HUDEP-2 (cell line): ENCODE data around the gene AKT3.
"Not testable (repeated sequence)": the region's sequence is repeated elsewhere in the genome, so short reads cannot be mapped to it uniquely, and the experiment has no call there.

Source experiments
- DNase-seq, 76 experiments: peaks; one replicate each; lab custom pipeline; 2025; ENCODE audit not compliant: unreplicated experiment in 76 of 76; lab: John Stamatoyannopoulos, UW

Gene AKT3

DNA sequence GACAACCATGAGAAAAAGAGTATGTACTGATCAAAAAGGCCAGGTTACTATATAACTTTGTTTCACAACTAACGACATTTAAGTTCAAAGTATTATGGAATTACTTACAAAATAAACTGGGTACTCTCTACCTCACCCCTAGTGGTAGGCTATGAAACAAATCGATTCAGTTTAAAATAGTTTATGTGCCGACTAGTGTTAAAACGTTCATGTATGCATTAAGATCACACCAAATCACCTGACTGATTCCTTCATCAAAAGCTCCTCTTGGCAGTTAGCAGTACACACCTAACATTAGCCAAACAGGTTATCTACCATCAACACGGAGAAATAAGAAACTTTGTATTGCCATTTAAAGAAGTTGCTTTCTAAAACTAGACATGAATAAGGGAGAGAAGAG, 137.1 kb downstream of the AKT3 start:
- DNase-seq: no peak

DNA sequence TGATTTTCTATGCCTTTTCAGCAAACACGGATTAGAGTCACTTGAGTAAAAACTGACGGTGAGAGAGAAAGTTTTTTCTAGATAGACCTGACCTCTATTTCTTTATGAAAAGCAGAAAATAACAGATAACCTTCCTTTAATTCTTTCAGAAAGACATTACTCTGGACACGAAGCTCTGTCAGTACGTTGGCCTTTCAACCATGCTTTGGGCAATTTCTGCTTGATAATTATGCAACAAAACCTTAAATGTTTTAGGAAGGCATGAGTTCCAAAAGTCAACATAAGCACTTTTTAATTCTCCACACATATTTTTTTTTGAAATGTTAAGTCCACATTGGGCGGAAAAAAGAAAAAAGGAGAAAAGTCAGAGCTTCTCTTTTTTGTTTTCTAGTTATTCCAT, 137.8 kb downstream of the AKT3 start:
- DNase-seq: no peak

DNA sequence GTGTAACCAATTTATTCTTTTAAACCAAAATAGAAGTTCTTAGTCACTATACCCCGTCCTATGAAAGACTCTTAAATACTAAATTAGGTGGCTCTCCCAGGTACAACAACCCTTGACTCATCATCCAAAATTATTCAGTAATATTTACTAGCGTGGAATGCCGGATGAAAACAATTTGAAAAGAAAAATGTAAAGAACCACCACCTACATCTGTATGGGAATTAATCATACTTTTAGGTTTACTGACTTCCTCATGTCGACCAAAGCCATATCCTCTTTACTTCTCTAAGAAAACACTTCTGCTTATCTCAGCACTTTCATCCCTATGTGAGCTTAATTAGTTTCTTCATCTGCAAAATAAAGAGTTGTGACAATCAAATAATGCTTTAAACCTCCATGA, 139.6 kb downstream of the AKT3 start:
- DNase-seq: no peak

DNA sequence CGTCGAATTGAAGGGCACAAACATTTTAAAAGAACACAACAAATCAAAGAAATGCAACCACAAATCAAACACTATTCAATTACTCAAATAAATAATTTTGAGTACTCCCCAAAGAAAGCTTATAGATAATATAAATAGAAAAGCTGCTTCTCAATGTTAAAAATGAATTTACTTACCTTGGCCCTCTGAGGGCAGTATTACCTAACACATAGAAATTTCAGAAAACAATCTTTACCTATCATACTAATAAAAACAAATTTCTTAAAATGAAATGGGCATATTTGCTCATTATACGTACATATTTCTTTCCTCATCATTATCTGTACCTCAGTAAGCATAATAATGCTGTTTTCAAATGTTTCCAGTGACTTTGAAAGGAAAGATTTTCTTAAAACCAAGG, 141.8 kb downstream of the AKT3 start:
- DNase-seq: no peak

DNA sequence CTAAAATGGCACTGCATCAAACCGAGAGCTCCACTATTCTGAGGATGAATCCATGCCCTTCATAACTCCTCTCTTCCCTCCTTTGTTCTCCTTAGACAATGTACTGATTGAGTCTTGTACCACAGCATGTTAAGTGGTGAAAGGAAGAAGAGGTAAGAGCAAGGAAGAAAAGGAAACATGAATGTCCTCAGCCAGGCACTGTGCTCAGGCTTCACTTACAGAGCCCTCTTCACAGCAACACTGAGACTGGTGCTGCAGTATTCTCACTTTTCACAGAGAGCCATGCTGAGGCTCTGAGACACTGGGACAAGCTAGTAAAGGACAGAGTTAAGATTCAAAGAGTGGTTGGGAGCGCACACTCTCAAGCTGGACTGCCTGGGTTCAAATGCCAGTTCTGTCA, 143.5 kb downstream of the AKT3 start:
- no peak for DNase-seq

DNA sequence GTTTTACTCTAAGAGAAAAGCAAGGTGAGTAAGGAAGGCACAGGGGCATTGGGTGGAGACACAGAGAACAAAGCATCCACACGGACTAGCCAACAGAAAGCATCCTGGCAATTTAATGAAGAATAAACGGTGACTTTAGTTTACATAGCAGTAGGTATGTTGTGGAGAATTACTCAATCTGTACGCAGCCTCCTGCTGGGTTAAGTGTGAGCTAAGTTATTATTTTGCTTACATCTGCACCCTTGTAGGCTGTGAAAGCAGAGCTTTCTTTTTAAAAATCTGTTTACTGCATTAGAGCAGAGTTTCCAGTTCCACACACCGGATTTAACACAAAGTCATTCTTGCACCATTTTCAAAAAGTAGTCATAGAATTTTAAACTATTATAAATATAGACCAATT, 144.5 kb downstream of the AKT3 start:
- DNase-seq: no peak

DNA sequence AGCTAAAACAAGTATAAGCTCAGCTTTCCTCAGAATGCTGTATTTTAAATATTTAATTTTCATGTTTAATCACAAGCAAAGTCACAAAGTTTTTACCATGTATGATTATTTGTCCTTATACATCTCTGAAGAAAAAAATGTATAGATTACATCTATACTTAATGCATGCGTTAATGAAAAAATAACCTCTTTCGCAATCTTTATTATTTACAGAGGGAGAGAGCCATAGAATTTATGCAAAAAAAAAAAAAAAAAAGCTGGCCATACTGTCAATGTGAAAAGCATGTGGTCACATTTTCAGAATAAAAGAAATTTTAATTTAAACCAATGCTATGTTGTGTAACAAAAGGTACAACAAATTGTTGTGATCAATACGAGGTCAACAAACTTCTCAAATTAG, 148.2 kb downstream of the AKT3 start:
- no peak for DNase-seq

DNA sequence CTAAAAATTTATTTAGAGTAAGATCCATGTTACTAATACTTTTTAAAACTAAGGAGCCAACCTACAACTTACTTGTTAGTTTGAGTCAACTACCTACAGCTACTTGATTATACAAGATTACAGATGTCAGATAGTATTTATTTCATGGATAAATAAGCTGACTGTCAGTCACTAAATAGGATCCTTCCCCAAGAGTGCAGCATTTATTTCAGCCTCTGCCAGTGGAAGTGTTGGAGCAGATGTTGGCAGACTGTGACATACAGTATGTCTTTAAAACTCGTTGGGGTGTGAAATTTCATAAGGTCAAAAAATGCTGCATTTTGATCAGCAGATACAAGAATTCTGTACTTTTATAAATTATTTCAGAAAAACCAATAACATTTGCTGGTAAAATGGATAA, 156.2 kb downstream of the AKT3 start:
- no peak for DNase-seq

DNA sequence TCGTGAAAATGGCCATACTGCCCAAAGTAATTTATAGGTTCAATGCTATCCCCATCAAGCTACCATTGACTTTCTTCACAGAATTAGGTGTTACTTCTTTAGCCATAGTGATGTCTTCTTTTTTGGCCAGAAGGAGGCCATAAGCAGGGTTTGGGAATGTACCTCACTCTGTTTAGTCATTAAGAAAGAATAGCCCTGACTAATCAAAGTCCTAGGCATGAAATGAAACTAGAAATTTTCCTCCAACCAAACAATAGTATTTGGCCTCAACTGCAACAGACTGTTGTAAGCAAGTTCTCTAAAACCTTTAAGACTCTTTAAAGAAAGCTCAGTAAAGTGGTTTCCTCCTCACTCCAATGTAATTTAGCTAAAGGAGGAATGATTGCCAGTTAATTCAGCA, 163.9 kb downstream of the AKT3 start:
- no peak for DNase-seq

DNA sequence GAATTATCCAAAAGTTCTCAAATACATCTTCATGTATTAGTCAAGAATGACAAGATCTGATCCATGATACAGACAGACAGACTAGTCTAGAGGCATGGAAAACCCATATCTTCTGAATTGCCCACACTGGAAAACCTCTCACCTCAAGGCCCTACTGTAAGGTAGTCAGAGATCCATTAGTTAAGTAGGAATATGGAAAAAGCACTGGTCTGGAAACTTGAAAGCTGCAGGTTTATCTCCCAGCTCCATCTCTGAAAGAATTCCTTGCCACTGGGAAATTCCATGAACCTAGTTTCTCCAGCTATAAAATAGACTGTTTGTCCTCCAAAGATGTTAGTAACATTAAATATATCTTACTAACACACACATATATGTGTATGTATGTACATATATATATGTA, 169.2 kb downstream of the AKT3 start:
- DNase-seq: no peak

DNA sequence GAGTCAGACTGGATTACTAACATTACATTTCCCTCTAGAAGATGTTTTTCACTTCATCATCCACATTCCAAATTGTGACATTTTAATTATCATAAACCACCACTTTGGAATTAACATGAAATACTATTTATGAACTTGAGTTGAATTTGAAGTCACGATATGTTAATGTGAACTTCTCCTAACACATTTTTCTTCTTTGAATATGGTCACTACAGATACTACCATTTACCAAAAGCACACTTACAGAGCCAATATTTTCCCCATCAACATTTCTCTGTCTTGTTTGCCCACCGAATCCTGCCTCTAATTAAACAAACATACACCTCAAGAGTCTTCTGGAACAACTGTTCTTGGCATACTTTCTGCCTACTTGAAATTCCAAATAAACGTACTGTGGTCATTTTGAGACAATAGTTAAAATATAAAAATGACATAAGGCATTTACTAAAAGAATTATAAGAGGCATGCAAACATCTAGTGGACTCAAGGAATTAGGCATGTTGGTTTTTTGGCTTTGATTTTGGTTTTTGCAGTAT, 177.4 kb downstream of the AKT3 start:
- no peak for DNase-seq

DNA sequence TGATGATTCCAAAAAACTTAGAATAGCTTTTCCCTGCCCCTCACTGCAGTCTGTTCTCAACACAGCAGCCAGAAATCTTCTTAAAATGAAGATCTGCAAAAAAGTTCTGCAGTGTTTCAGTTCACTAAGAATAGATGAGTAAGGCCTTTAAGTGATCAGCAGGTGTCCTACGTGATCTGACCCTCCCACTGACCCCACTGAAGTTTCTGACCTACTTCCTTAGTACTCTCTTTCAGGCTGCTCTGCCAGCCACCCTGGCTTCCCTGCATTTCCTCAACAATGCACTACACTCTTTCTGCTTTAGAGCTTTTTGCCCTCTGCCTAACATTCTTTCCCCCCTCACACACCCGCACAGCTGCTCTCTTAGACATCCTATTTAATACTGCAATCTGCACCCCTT, 182.5 kb downstream of the AKT3 start:
- no peak for DNase-seq

DNA sequence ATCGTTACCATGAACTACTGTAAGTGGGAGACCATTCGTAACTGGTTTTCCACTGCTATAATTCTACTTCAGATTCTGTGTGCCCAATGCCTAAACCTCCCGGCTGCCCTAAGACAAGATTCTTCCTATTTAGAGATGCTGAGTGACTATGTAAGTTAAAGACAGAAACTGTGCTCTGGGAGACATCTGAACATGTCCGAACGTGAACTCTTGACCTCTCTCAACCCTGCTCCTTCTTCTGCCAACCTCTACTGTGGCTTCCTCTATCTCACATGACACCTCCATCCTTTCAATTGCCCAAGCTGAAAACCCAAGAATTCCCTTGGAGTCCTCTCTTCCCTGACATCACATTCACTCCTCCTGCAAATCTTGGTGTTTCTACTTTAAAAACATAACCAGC, 182.9 kb downstream of the AKT3 start:
- DNase-seq: no peak

DNA sequence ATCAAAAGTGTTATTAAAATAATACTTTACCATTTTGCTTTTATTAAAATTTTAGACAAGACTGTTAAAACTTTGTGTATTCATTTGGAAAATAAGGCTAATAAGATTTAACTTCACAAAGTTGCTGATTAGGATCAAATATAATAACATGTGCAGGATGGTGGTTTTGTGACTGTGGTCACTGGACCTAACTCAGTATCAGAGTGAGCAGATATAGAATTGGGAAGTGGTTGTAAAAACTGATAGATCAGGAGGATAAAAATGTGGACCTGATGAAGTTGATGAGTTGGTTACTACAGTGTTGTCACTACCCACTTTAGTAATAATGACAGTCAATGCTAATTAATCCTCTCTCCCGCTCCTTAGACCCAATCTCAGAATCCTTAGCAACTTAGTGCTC, 186.4 kb downstream of the AKT3 start:
- DNase-seq: no peak

DNA sequence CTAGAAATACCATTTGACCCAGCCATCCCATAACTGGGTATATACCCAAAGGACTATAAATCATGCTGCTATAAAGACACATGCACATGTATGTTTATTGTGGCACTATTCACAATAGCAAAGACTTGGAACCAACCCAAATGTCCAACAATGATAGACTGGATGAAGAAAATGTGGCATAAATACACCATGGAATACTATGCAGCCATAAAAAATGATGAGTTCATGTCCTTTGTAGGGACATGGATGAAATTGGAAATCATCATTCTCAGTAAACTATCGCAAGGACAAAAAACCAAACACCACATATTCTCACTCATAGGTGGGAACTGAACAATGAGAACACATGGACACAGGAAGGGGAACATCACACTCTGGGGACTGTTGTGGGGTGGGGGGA, 187.9 kb downstream of the AKT3 start:
- DNase-seq: not testable (repeated sequence)

DNA sequence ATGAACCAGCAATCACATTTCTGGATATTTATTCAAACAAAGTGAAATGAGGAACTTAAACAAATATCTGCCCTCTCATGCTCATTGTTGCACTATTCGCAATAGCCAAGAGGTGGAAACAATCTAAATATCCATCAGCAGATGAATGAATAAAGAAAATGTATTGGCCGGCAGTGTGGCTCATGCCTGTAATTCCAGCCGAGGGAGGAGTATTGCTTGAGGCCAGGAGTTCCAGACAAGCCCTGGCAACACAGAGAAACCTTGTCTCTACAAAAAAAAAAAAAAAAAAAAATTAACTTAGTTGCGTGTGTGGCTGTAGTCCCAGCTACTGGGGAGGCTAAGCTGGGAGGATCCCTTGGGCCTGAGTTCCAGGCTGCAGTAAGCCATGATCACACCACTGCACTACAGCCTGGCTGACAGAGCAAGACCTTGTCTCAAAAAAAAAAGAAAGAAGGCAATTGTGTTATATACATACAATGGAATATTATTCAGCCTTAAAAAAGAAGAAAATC, 191.4 kb downstream of the AKT3 start:
- DNase-seq: no peak

DNA sequence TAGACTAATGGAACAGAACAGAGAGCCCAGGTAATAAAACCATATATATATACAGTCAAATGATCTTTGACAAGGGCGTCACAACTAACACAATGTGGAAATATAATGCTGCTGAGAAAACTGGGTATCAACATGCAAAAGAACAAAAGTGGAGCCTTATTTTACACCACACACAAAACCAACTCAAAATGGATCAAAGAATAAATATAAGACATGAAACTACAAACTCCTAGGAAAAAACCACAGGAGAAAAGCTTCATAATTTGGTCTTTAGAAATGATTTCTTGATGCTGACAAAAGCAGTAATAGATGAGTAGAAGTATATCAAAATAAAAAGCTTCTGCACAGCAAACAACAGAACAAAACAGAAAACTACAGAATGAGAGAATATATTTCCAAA, 192.2 kb downstream of the AKT3 start:
- DNase-seq: no peak

DNA sequence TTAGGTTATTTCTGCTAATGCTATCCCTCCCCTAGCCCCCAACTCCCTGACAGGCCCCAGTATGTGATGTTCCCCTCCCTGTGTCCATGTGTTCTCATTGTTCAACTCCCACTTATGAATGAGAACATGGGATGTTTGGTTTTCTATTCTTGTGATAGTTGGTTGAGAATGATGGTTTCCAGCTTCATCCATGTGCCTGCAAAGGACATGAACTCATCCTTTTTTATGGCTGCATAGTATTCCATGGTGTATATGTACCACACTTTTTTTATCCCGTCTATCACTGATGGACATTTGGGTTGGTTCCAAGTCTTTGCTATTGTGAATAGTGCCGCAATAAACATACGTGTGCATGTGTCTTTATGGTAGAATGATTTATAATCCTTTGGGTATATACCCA, 200.5 kb downstream of the AKT3 start:
- not testable (repeated sequence) for DNase-seq

DNA sequence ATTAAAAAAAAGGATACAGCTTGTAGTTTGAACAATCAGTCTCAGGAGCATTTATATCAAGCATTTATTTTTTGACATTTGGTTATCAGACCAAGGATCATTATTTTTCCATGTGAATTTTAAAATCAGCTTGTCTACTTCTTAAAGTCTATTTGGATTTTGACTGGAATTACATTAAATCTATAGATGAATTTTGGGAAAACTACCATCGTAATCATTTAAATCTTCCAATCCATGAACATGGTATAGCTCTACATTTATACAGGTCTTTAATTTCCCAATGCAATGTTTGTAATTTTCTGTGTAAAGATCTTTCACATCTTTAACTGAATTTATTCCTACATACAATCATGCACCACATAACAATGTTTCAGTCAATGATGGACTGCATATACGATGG, 203.2 kb downstream of the AKT3 start:
- DNase-seq: no peak

DNA sequence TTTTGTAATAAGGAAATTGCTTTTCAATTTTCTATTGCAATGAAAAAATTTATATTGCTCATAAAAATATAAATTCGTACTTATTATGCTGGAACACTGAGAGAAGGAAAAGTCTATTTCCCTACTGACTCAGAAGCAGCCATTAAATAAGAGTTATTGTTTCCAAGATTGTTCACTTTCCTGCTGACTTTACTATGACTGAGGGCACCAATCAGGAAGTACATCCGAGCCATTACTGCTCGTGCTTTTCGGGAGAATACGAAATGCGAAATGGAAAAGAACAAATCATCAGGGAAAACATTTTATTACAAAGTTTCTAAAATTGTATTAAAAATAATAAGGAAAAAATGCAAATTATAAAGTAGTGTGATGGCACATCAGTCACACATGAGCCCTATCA, 204.8 kb downstream of the AKT3 start:
- no peak for DNase-seq

DNA sequence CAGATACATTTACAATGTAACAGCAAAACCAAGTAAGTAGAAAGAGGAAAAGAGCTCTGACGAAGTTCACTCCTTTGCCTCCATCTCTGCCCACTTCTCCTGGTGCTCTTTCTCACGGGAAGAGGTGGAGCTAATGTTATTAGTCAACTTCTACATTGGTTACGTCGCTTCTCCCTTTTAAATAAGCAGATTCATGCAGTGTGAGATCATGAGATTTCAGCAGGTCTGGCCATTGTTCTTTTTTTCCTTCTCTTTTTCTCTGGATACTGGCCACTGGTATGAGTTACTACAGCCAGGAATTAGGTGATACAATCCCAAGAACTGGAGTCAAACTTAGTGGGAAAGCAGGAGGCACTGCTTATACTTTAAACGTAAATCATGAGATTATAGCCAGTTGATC, 207.1 kb downstream of the AKT3 start:
- no peak for DNase-seq

DNA sequence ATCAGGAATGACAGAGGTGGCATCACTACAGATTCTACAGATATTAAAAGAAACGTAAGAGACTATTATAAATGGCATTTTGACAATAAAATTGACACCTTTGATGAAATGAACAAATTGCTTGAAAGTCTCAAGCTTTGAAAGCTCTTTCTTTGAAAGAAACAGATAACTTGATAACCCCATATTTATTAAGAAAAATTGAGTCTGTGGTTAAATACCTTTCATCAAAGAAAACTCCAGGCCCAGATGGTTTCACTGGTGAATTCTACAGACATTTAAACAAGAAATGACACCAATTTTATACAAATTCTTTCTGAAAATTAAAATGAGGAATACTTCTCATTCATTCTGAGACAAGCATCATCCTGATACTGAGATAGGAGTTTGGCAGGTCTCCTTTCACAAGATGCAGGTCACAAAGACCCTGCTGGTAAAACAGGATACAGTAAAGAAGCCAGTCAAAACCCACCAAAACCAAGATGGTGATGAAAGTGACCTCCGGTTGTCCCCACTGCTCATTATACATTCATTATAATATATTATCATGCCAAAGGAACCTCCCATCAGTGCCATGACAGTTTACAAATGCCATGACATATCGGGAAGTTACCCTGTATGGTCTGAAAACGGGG, 210.9 kb downstream of the AKT3 start:
- no peak for DNase-seq

DNA sequence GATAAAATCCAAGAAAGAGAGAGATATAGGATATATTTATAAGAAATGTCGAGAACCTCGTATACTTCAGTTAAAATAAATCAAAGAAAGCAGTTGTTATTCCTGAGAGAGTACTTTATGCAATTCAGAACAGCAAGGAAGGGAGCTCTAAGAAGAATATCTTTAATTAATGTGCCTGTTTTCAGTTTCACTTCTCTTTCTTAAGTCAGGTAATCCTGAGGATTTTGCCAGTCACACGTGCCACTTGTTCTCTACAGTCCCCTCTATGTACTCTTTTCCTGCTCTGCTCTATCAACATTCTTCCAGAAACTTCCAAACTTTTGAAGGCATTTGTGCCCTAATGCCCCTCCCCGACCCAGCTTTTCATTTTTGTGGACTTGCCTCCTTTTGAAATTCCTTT, 211.9 kb downstream of the AKT3 start:
- DNase-seq: no peak
